GM12878 (cell line): Measurements from ENCODE around the gene NTM. TPM values are rescaled to one million over a fixed set of nuclear protein-coding genes. Genes with fewer than 3 reads are reported as not detected.

Source experiments
- ATAC-seq: fragments of 200-7000 bp; cut with Tn5 transposase; 3 replicates; pipeline ENCODE4 v1.9.1; 2020; ENCODE audit warnings: mild to moderate bottlenecking, moderate library complexity
- BruUV-seq: library from RNA; stranded (reverse); fragments of 400-500 nt; replicated peaks from 2 replicates; lab custom pipeline; 2021; lab: Mats Ljungman, UMichigan
- CTCF ChIA-PET: fragments of 300-600 bp; sonication (Branson Sonifier 250); formaldehyde crosslinking; extraction: SDS; loops from one replicate; lab custom pipeline; 2021; ENCODE audit warnings: inconsistent platforms; lab: Yijun Ruan, JAX
- POLR2A ChIA-PET: fragments of 350-600 bp; formaldehyde crosslinking; extraction: SDS; loops from one replicate; lab custom pipeline; 2021; ENCODE audit warnings: inconsistent platforms; lab: Charles Lee
- RAD21 ChIA-PET: fragments of 300-600 bp; sonication (Branson Sonifier 250); formaldehyde crosslinking; loops from one replicate; lab custom pipeline; 2023; ENCODE audit warnings: antibody characterized with exemption; ENCODE audit not compliant: unreplicated experiment; lab: Charles Lee
- SMC1A ChIA-PET: fragments of 300-600 bp; sonication (Branson Sonifier 250); formaldehyde crosslinking; loops from one replicate; lab custom pipeline; 2023; ENCODE audit not compliant: unreplicated experiment, uncharacterized antibody; lab: Charles Lee
- DNase-seq: peaks from one replicate; pipeline ENCODE4 v3.0.0-alpha.2; 2011; ENCODE audit warnings: low read depth, low spot score
- FAIRE-seq: peaks from 3 replicates; lab custom pipeline; 2011; peaks lifted over from hg19 to GRCh38; lab: Jason Lieb, UNC
- H2AFZ ChIP-seq: 2 replicates; pipeline ENCODE4 v1.6.0; 2011; ENCODE audit warnings: low read depth, low read length, control low read depth; ENCODE audit not compliant: control insufficient read depth
- H3K27ac ChIP-seq: 2 replicates; pipeline ENCODE4 v1.5.1; 2011; ENCODE audit warnings: control low read depth; ENCODE audit not compliant: control insufficient read depth, insufficient read depth
- H3K27me3 ChIP-seq, 2 experiments: replicated peaks in 1 of 2; 2 replicates each; pipeline versions ENCODE4 v1.6.0 to v1.6.1; 2011; ENCODE audit warnings: low read length in 1 of 2; ENCODE audit not compliant: control insufficient read depth in 2 of 2, insufficient read depth in 2 of 2
- H3K36me3 ChIP-seq, 2 experiments: 2 replicates each; pipeline ENCODE4 v1.5.1; 2011; ENCODE audit warnings: low read length in 1 of 2; ENCODE audit not compliant: control insufficient read depth in 2 of 2, insufficient read depth in 2 of 2
- H3K4me1 ChIP-seq: 2 replicates; pipeline ENCODE4 v1.6.1; 2011; ENCODE audit warnings: mild to moderate bottlenecking, low read length, moderate library complexity, mixed read lengths; ENCODE audit not compliant: control insufficient read depth, insufficient read depth
- H3K4me2 ChIP-seq: 2 replicates; pipeline ENCODE4 v1.6.0; 2011; ENCODE audit warnings: control low read depth; ENCODE audit not compliant: control insufficient read depth, insufficient read depth
- H3K4me3 ChIP-seq: fragments of 200-600 bp; sonication (generic); 2 replicates; pipeline ENCODE4 v1.5.1; 2016
- H3K79me2 ChIP-seq: 2 replicates; pipeline ENCODE4 v1.6.0; 2011; ENCODE audit warnings: low read length; ENCODE audit not compliant: control insufficient read depth, insufficient read depth
- H3K9ac ChIP-seq: 2 replicates; pipeline ENCODE4 v1.8.0; 2011; ENCODE audit warnings: low read length, control low read depth, mixed read lengths; ENCODE audit not compliant: control insufficient read depth, insufficient read depth
- H3K9me3 ChIP-seq: replicated peaks from 3 replicates; pipeline ENCODE4 v1.5.1; 2011; ENCODE audit warnings: mild to moderate bottlenecking, low read length; ENCODE audit not compliant: control insufficient read depth, insufficient read depth
- H4K20me1 ChIP-seq: 2 replicates; pipeline ENCODE4 v1.6.0; 2011; ENCODE audit not compliant: control insufficient read depth, insufficient read depth
- CBX3 ChIP-seq: fragments of 200-600 bp; sonication (generic); IDR thresholded peaks from 2 replicates; pipeline ENCODE4 v1.6.1; 2016; ENCODE audit warnings: low read depth, borderline replicate concordance
- EED ChIP-seq: sonication (generic); IDR thresholded peaks from 2 replicates; pipeline ENCODE4 v1.6.1; 2016; ENCODE audit warnings: antibody characterized with exemption, low read depth
- EZH2 ChIP-seq: IDR thresholded peaks from 2 replicates; pipeline ENCODE4 v1.6.1; 2012; ENCODE audit warnings: low read depth, mild to moderate bottlenecking, control low read depth, inconsistent platforms, low read length, borderline replicate concordance; ENCODE audit not compliant: control insufficient read depth
- IRF3 ChIP-seq: fragments of 450-650 bp; IDR thresholded peaks from 2 replicates; pipeline ENCODE4 v1.6.1; 2014; ENCODE audit warnings: mild to moderate bottlenecking
- LARP7 ChIP-seq: fragments of 450-650 bp; IDR thresholded peaks from 2 replicates; pipeline ENCODE4 v1.6.1; 2017; ENCODE audit warnings: mild to moderate bottlenecking
- NR2C1 ChIP-seq: fragments of 450-650 bp; IDR thresholded peaks from 2 replicates; pipeline ENCODE4 v1.6.1; 2017; ENCODE audit warnings: antibody characterized with exemption, mild to moderate bottlenecking, moderate library complexity
- NR2C2 ChIP-seq: IDR thresholded peaks from 2 replicates; pipeline ENCODE4 v1.6.1; 2011; ENCODE audit warnings: borderline replicate concordance, low read depth; ENCODE audit not compliant: control insufficient read depth, insufficient read length
- NR2F1 ChIP-seq: fragments of 450-650 bp; conservative IDR thresholded peaks from 2 replicates; pipeline ENCODE4 v1.6.1; 2017; ENCODE audit warnings: mild to moderate bottlenecking
- REST ChIP-seq: IDR thresholded peaks from 2 replicates; pipeline ENCODE4 v1.6.1; 2012; ENCODE audit warnings: mild to moderate bottlenecking, low read depth, low read length
- SMC3 ChIP-seq: IDR thresholded peaks from 2 replicates; pipeline ENCODE4 v1.6.1; 2011; ENCODE audit warnings: low read length, improper control_type of control experiment, borderline replicate concordance
- STAT3 ChIP-seq: IDR thresholded peaks from 2 replicates; pipeline ENCODE4 v1.6.1; 2011; ENCODE audit warnings: low read depth, low read length, improper control_type of control experiment
- YY1 ChIP-seq: IDR thresholded peaks from 2 replicates; pipeline ENCODE4 v1.6.1; 2011; ENCODE audit warnings: low read depth, mild to moderate bottlenecking, low read length
- ZNF384 ChIP-seq: IDR thresholded peaks from 2 replicates; pipeline ENCODE4 v1.6.1; 2012; ENCODE audit warnings: low read depth, mild to moderate bottlenecking, low read length, improper control_type of control experiment, borderline replicate concordance
- ZSCAN29 ChIP-seq: fragments of 450-650 bp; IDR thresholded peaks from 2 replicates; pipeline ENCODE4 v1.6.1; 2017; ENCODE audit warnings: mild to moderate bottlenecking, moderate library complexity
- WGBS: methylation state at CpG from one replicate; pipeline ENCODE4 v1.1.6; 2016; ENCODE audit warnings: low lambda C conversion rate; ENCODE audit not compliant: insufficient replicate concordance, insufficient coverage; ENCODE audit errors: missing lambda C conversion rate; 5-methylcytosine and 5-hydroxymethylcytosine counted together
- in situ Hi-C: fragments of 300-500 bp; cut with MboI; formaldehyde crosslinking; loops from 9 replicates; pipeline ENCODE4 v1.14.3; 2018; ENCODE audit warnings: mixed read lengths
- intact Hi-C: fragments of 100-400 bp; cut with micrococcal nuclease; formaldehyde crosslinking; loops from one replicate; pipeline ENCODE4 v1.14.2; 2022; ENCODE audit not compliant: unreplicated experiment
- polyA plus RNA-seq, 11 experiments: library from polyadenylated mRNA; depleted of rRNA in 4 of 11; unstranded in 6 of 11; stranded (reverse) in 5 of 11; fragments of >200 nt; fragmentation: Nextera tagmentation in 4 of 11; fragmentation: Illumina TruSeq in 1 of 11; extraction: Ambion mirVana in 4 of 11; extraction: Trizol in 1 of 11; gene quantifications; 1 replicate in 1 of 11; 2 replicates in 10 of 11; pipeline versions ENCODE4 v1.2.1 to v1.2.3, GENCODE V29; 2011 to 2016; ENCODE audit warnings: inconsistent platforms in 2 of 11, missing spikeins in 2 of 11, low read depth in 1 of 11
- total RNA-seq, 4 experiments: library from RNA; depleted of rRNA in 3 of 4; stranded (reverse); fragments of >200 nt in 3 of 4; fragmentation: Illumina TruSeq in 1 of 4; extraction: Trizol in 1 of 4; gene quantifications; 2 replicates each; pipeline versions ENCODE4 v1.2.1 to v1.2.3, GENCODE V29; 2013 to 2021
- TF ChIP-seq, protein P1 (sequence below): fragments of 450-650 bp; conservative IDR thresholded peaks from 2 replicates; pipeline ENCODE4 v1.6.1; 2017; ENCODE audit warnings: mild to moderate bottlenecking, moderate library complexity
- TF ChIP-seq, protein P2 (sequence below): fragments of 450-650 bp; IDR thresholded peaks from 2 replicates; pipeline ENCODE4 v1.6.1; 2017; ENCODE audit warnings: borderline replicate concordance

Gene NTM
- total and polyA plus RNA-seq, 10 of the 15 experiments (the other 5 are each of a cell fraction or from before 2014, with no cell fraction given) = not detected

- in situ Hi-C loops = no loop called here
- CTCF ChIA-PET = no interaction called here
- H3K79me2 ChIP-seq = no peaks in the 10 kb centered on the region
- no peak for ATAC-seq
- no peak overlapping the region for H2AFZ ChIP-seq
- BruUV-seq = no TSS peak
- no peak for FAIRE-seq
- H3K4me1 ChIP-seq = no peaks in the 10 kb centered on the region
- H3K27me3 ChIP-seq = no peaks in the 10 kb centered on the region
- H3K27ac ChIP-seq = no peak overlapping the region
- SMC1A ChIA-PET = no interaction called here
- H3K4me2 ChIP-seq = no peak overlapping the region
- RAD21 ChIA-PET = no interaction called here
- no peaks in the 10 kb centered on the region for H3K36me3 ChIP-seq
- no peak for DNase-seq
- H4K20me1 ChIP-seq = no peaks in the 10 kb centered on the region
- POLR2A ChIA-PET = no interaction called here
- 30% methylated on average over 5 of the region's 5 CpGs for WGBS
- no peak overlapping the region for H3K9ac ChIP-seq
- TF ChIP-seq NR2C2 (no peak), IRF3 (no peak), LARP7 (no peak), ZNF384 (no peak), SMC3 (no peak), EED (no peak), REST (no peak), ZSCAN29 (no peak), CBX3 (no peak), NR2C1 (no peak), YY1 (no peak), STAT3 (no peak), EZH2 (no peak), NR2F1 (no peak)
- TF ChIP-seq, protein P1, sequence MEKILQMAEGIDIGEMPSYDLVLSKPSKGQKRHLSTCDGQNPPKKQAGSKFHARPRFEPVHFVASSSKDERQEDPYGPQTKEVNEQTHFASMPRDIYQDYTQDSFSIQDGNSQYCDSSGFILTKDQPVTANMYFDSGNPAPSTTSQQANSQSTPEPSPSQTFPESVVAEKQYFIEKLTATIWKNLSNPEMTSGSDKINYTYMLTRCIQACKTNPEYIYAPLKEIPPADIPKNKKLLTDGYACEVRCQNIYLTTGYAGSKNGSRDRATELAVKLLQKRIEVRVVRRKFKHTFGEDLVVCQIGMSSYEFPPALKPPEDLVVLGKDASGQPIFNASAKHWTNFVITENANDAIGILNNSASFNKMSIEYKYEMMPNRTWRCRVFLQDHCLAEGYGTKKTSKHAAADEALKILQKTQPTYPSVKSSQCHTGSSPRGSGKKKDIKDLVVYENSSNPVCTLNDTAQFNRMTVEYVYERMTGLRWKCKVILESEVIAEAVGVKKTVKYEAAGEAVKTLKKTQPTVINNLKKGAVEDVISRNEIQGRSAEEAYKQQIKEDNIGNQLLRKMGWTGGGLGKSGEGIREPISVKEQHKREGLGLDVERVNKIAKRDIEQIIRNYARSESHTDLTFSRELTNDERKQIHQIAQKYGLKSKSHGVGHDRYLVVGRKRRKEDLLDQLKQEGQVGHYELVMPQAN = no peak
- TF ChIP-seq, protein P2, sequence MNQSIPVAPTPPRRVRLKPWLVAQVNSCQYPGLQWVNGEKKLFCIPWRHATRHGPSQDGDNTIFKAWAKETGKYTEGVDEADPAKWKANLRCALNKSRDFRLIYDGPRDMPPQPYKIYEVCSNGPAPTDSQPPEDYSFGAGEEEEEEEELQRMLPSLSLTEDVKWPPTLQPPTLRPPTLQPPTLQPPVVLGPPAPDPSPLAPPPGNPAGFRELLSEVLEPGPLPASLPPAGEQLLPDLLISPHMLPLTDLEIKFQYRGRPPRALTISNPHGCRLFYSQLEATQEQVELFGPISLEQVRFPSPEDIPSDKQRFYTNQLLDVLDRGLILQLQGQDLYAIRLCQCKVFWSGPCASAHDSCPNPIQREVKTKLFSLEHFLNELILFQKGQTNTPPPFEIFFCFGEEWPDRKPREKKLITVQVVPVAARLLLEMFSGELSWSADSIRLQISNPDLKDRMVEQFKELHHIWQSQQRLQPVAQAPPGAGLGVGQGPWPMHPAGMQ = no peak
- H3K4me3 ChIP-seq = no peak overlapping the region
- intact Hi-C loops = no loop called here
- no peaks in the 10 kb centered on the region for H3K9me3 ChIP-seq
These were observed 38.9 kb upstream of the NTM start for GRCh38 chr11:131331546-131331945.
